NCI-H1436 (cell line): Measurements from ENCODE around the gene NDRG3.

Experiments
- DNase-seq: peaks from one replicate; lab custom pipeline; 2025; lab: John Stamatoyannopoulos, UW

The NDRG3 gene

GRCh38 chr20:36745927-36746659, at the start of gene NDRG3:
Gene NDRG3 (minus strand): TSS chr20:36746090. CDS start chr20:36721735, 24,355 bp downstream.
- peak; percentile 93 for DNase-seq

- DNase-seq = no peak
Observed at GRCh38 chr20:36794116-36794474, 48.2 kb upstream of the NDRG3 start.

GRCh38 chr20:36793294-36794115, 47.6 kb upstream of the NDRG3 start:
- DNase-seq = no peak

GRCh38 chr20:36792422-36792821, 46.5 kb upstream of the NDRG3 start:
- no peak for DNase-seq

- no peak for DNase-seq
Observed at GRCh38 chr20:36791862-36792261, 46.0 kb upstream of the NDRG3 start.

- DNase-seq = no peak
Observed at GRCh38 chr20:36786663-36787062, 40.8 kb upstream of the NDRG3 start.

GRCh38 chr20:36786246-36786645, 40.4 kb upstream of the NDRG3 start:
- no peak for DNase-seq

GRCh38 chr20:36785308-36785707, 39.4 kb upstream of the NDRG3 start:
- DNase-seq = no peak

- no peak for DNase-seq
Observed at GRCh38 chr20:36784900-36785299, 39.0 kb upstream of the NDRG3 start.

GRCh38 chr20:36784116-36784515, 38.2 kb upstream of the NDRG3 start:
- DNase-seq = no peak

GRCh38 chr20:36779656-36780025, 33.8 kb upstream of the NDRG3 start:
- DNase-seq = no peak

GRCh38 chr20:36778831-36779655, 33.2 kb upstream of the NDRG3 start:
- no peak for DNase-seq

GRCh38 chr20:36777576-36777975, 31.7 kb upstream of the NDRG3 start:
- DNase-seq = no peak

GRCh38 chr20:36777167-36777566, 31.3 kb upstream of the NDRG3 start:
- no peak for DNase-seq

GRCh38 chr20:36775826-36776225, 29.9 kb upstream of the NDRG3 start:
- no peak for DNase-seq

GRCh38 chr20:36775196-36775595, 29.3 kb upstream of the NDRG3 start:
- DNase-seq = no peak

GRCh38 chr20:36773597-36774390, 27.9 kb upstream of the NDRG3 start, which contains the start of gene DSN1:
Gene DSN1 (minus strand): TSS chr20:36773763. CDS start chr20:36771458, 2,305 bp downstream.
- DNase-seq = peak; percentile 92

- DNase-seq = no peak
Observed at GRCh38 chr20:36773107-36773596, 27.3 kb upstream of the NDRG3 start.

GRCh38 chr20:36770680-36771079, 24.8 kb upstream of the NDRG3 start:
- no peak for DNase-seq

GRCh38 chr20:36768768-36769430, 23.0 kb upstream of the NDRG3 start:
- DNase-seq = no peak

- no peak for DNase-seq
Observed at GRCh38 chr20:36761125-36761524, 15.2 kb upstream of the NDRG3 start.
